Fibroblast of gingiva (primary cell): ENCODE measurements around the gene C14orf132.

Source experiments
- DNase-seq: peaks from one replicate; pipeline ENCODE4 v3.0.0-alpha.2; 2011; ENCODE audit warnings: low read depth

C14orf132 gene

GRCh38 chr14:96082420-96083300 lies 43.5 kb downstream of the C14orf132 start:
- DNase-seq, result no peak

- no peak for DNase-seq
Observed at GRCh38 chr14:96083667-96084320, 44.6 kb downstream of the C14orf132 start.

- DNase-seq, result no peak
Observed at GRCh38 chr14:96084796-96085195, 45.6 kb downstream of the C14orf132 start.

- DNase-seq, result no peak
Observed at GRCh38 chr14:96085369-96085768, 46.2 kb downstream of the C14orf132 start.

- peak; percentile 18 for DNase-seq
Observed at GRCh38 chr14:96086032-96086431, 46.9 kb downstream of the C14orf132 start.

GRCh38 chr14:96086574-96087077 lies 47.5 kb downstream of the C14orf132 start:
- DNase-seq, result no peak

- DNase-seq, result no peak
Observed at GRCh38 chr14:96088074-96088473, 48.9 kb downstream of the C14orf132 start.

GRCh38 chr14:96088481-96088880 lies 49.3 kb downstream of the C14orf132 start:
- DNase-seq, result no peak

- no peak for DNase-seq
Observed at GRCh38 chr14:96088911-96089310, 49.7 kb downstream of the C14orf132 start.

- no peak for DNase-seq
Observed at GRCh38 chr14:96089401-96089800, 50.2 kb downstream of the C14orf132 start.

GRCh38 chr14:96090441-96091148 lies 51.4 kb downstream of the C14orf132 start:
- DNase-seq, result peak; percentile 54

- DNase-seq, result no peak
Observed at GRCh38 chr14:96091149-96091693, 52.1 kb downstream of the C14orf132 start.

GRCh38 chr14:96091941-96092411 lies 52.8 kb downstream of the C14orf132 start:
- no peak for DNase-seq

GRCh38 chr14:96092936-96093335 lies 53.8 kb downstream of the C14orf132 start:
- no peak for DNase-seq

- DNase-seq, result no peak
Observed at GRCh38 chr14:96094211-96094610, 55.0 kb downstream of the C14orf132 start.

- DNase-seq, result no peak
Observed at GRCh38 chr14:96094656-96095055, 55.5 kb downstream of the C14orf132 start.

- DNase-seq, result no peak
Observed at GRCh38 chr14:96095058-96095457, 55.9 kb downstream of the C14orf132 start.

GRCh38 chr14:96095581-96096476 lies 56.7 kb downstream of the C14orf132 start:
- peak; percentile 66 for DNase-seq

- DNase-seq, result no peak
Observed at GRCh38 chr14:96096639-96097610, 57.8 kb downstream of the C14orf132 start.

- DNase-seq, result no peak
Observed at GRCh38 chr14:96097752-96098151, 58.6 kb downstream of the C14orf132 start.
